GM18498 (cell line): Measurements from ENCODE around the gene WASF1.
"Not testable (repeated sequence)": the region's sequence is repeated elsewhere in the genome, so short reads cannot be mapped to it uniquely, and the experiment has no call there.

Source experiments
- ATAC-seq: cut with Tn5 transposase; IDR thresholded peaks from one replicate; pipeline ENCODE4 v1.9.1; 2021; ENCODE audit warnings: mild to moderate bottlenecking, moderate library complexity; ENCODE audit not compliant: unreplicated experiment

WASF1 gene

DNA sequence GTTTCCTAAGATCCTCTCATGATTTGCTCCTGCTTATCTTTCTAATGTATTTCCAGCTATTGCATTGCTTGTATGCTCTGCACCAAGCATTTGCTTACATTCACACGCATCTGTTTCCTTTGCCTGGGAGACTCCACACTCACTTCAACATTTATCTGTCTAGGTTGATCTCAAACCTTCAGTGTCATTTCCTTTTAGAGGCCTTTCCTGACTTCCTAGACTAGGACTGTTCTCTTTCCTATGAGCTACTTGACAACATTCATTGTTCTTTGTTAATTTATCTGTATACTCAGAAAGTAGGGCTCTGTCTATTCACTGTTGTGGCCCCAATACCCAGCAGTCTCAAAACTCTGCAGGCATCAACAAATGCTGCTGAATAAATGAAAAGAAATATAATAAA lies 84.4 kb downstream of the WASF1 start:
- ATAC-seq, result no peak

DNA sequence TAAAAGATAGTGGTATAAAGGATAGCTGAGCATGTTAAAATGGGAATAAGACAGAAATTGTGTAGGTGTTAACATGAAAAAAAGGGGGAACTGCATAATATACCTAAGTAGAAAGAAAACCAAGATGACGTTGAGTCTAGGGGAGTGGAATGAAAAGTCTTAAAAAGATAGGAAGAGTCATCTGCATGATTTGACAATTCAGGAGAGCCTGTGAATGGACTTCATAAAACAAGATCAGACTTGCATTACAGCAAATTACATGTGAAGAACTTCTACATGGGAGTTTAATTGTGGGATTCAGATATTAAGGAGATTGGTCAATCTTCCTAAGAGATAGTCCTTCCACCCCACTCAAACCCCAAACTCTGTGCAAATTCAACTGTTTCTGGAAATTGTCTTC lies 85.5 kb downstream of the WASF1 start:
- ATAC-seq, result no peak

DNA sequence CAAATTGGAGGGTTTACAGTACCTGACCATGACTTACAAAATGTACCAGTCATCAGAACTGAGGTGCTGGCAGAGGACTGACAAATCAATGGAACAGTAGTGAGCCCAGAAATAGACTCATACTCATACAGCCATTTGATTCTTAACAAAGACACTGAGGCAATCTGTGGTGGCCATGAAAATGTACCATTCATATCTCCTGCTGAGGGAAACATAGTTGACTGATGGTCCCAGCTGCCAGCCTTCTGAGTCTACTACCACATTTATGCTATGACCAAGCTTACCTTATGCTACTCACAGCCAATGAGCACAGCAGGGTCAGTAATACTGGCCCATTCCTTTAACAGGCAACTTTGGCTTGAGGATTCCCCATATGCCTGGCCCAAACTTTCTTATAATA lies 88.6 kb downstream of the WASF1 start:
- ATAC-seq, result no peak

DNA sequence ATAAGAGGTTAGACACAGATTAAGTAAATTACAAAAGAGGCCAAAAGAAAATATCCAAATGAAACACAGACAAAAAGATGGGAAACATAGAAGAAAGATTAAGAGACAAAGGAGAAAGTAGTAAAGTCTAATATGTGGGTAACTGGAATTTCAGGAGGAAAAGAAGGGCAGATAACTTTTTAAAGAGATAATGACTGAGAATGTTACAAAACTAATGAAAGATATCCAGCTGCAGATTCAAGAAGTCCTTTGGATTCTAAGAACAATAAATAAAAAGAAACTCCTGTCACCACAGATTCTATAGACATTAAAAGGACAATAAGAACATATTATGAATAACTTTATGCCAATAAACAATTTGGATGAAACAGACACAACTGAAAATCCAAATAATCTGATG lies 90.1 kb downstream of the WASF1 start:
- ATAC-seq, result no peak

DNA sequence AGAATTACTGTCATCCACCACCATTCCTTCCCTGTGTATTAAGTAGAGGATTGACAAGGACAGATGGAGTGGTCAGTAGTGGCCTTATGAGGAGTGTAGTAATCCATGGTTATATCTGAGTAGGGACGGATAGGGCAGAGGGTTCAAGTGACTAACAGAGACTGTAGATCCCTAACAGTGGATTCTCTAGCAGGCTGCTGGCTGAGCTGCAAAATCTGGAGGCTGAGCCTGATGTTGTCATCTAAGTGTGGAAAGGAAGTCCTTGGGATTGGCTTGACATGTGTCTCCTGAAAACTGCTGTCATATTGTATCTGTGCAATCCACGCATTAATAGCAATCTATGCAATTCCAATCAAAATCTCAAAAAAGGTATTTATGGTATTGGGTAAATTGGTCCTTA lies 94.2 kb downstream of the WASF1 start:
- ATAC-seq, result no peak

DNA sequence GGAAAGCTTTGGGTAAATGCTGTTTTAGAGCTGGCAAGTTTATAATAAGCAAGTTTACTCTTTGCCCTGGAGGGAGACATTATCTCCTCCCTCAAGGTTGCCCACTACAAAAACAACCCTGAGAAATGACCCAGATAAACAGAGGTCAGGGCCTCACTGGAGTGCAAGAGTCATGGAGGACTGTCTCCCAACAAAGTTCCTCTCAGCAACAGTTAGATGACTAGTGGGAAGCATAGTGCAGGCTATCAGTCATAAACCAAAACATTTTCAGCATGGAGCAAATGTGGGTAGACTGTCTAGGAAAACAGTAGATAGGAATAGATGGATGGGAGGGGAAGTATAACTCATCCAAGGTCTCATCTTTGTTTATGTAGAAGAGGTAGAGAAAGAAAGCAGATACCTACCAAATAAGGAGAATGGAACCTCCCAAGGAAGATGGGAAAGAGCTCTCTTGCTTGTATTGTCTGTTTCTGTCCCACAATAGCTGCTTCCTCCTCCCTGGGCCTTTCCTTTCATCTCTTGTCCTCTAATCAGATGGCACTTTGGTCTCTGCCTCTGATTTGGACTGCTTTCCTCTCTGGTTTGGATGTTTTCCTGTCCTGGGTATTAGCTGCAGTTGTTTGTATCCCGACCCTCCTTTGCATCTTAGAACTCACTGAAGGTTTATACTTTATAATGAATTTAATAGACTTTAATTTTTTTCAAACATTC lies 95.4 kb downstream of the WASF1 start:
- ATAC-seq, result no peak

DNA sequence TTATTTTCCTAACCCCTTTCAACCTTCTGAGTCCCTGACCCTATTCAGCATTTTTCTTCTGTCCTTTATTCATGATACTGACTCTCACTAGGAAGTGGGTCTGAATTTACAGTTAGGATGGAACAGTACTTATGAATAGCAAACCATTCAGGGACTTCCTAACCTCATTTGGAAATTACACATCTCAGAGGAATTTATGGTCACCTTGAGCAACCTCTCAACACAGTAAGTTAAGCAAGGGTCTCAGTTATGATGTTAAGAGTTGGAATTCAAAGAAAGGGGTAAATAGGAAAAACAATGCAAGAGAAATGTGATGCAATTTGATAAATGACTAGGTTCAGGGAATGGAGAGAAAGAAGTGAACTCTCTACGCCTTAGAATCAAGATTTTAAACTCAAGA lies 104.1 kb downstream of the WASF1 start:
- ATAC-seq, result no peak

DNA sequence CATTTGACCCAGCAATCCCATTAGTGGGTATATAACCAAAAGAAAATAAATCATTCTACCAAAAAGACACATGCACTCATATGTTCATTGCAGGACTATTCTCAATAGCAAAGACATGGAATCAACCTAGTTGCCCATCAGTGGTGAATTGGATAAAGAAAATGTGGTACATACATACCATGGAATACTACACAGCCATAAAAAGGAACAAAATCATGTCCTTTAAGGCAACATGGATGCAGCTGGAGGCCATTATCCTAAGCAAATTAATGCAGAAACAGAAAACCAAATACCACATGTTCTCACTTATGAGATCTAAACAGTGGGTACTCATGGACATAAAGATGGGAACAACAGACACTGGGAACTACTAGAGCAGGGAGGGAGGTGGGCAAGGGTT lies 106.0 kb downstream of the WASF1 start:
- not testable (repeated sequence) for ATAC-seq

DNA sequence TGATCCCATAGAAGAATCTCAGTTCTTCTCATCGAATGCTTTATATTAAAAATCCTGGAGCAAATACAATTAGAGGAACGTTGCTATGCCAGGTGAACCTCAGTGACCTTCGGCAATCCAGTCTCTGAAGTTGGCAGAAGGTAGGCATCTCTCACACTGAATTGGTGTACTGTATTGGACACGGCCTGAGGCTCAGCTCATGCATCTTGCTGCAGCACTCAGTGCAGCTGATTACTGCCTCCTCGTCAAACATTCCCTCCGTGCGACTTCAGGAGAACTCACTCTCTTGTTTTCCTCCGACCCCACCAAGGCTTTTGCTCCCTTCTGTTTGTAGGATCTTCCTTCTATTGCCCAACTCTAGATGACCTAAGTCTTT lies 110.9 kb downstream of the WASF1 start:
- ATAC-seq, result no peak

DNA sequence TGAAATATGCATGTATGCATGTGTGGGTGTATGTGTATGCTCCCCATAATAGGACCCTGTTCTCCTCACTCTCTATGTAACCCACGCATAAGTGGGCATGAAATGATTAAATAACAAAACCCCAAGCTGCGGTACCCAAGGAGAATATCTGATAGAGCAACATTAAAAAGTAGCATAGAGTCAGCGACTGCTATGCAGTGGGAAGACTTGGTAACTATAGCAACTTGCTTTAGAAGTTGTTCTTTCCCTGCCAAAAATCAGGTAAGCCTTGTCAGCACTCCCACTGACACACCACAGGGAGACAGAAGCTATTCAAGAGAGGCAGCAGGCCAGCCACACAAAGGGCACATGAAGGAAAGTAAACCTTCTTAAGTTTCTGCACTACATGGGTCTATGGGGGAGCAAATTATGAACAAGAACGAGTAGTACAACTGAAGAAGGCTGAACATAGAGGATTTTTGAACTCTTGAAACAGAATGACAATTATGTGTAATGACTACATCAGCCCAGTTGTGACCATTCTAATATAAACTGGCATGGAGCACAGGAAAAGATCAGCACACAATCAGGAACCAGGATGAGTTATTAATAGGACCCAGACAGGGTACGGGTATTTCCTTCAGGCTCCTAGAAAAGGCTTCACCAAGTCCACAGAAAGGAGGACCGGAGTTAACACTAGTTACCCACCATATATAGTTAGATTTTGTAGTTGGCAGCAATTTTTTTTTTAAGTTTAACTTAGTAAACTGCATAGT lies 111.5 kb downstream of the WASF1 start:
- ATAC-seq, result no peak

DNA sequence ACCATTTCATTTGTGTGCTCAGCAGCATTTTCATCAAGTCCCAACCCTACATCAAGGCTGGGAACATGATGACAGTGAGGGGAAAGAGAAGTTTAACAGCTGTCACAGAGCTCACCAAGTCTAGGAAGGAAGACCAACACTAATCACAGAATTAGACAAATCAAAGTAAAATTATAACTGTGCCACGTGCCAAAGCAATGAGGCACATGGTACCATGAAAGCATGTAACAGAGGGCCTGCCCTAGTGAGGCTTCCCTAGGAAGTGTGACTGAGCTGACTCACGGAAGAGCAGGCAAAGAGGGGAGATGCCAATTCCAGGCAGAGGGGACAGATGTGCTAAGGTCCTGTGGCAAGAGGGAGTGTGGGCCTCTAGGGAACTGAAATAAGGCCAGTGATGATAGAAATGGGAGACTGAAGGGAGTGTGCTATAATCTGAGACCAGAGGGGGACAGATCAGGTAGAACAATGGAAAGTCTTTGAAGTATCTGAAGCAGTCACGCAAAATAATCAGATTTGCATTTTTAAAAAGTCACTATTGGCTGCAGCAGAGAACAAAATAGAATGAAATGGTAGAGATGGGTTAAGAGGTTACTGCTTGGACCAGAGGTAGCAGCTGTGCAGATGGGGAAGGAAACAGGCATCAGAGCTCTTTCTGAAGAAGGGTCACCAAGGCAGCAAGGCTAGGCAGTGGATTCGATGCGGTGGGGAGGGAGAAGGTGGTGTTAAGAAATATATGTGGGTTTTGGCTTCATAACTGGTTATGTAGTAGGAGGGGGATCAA lies 114.5 kb downstream of the WASF1 start:
- ATAC-seq, result no peak

DNA sequence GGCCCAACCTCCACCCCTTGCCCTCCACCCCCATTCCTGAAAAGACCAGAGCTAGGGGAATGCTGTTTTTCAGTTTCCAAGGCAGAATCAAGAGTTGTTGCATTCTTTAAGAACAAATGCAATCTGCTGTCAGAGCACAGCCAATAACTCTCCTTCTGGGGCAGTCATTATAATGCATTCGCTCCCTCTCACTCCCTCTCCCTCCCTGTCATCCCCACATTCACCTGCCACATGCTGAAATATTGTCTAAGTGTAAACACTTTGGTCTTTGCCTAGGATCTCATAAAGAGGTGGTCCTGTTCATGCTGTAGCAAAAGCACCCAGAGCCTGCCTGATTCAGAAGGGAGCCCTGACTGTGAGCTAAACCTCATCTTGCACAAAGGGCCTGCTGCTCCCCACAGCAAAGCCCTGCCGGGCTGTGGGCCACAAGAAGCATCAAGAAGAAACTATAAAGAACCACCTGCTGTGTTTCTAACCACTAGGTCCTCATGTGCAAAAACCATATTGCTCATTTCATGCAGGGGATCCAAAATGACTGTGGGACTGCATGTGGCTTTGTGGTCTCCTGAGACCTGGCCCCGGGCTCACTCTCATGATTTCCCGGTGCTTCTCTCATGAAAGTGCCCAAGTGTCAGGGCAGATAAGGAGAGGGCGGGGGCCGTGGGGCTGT lies 115.7 kb downstream of the WASF1 start:
- peak; percentile 66 for ATAC-seq

DNA sequence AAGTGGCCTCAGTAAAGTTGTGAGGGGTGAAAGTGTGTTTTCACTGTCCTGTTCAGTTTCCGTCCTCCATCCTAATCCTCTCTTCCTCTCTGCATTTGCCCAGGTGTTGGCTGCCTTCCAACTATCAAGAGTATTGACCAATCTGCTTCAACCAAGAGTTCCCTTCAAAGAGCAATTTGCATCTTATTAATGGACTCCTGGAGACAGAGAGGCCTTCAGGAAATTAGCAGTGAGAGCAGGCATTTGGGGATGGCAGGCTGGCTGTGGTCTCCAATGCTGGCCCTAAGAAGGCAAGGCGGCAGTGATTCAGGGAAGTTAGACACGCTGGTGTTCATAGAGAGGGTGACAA lies 124.1 kb downstream of the WASF1 start:
- ATAC-seq, result no peak

DNA sequence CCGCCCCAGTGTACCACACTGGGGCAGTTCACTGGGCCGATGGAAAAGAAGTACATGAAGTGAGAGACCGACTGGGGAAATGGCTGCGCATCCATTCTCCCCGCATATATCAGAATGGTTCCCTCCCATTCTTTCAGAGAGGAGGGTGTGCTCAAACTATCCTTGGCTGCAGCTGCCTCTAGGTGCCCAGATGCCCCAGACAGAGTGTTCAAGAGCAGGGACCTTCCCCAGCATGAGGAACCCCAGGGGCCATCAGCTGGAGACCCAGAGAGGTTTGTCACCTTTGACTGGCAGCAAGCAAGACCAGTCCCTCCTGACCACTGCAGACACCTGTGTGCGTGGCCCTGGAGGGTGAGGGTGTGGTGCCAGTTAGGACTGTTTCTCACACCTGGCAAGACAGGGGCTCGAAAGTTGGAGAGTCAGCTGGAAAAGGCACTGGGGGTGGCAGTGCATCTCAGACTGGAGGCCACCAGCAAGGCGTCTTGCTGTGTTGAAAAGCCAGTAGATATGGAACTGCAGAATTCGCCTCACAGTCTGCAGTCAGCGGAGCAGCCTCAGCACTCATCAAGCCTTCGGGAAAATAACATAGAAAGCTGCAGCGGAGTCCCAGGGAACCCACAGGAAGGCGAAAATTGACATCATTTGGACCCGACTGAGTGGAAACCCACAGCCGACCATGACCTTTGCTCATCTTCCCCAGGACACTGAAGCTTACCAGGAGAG lies 124.6 kb downstream of the WASF1 start:
- ATAC-seq, result no peak

DNA sequence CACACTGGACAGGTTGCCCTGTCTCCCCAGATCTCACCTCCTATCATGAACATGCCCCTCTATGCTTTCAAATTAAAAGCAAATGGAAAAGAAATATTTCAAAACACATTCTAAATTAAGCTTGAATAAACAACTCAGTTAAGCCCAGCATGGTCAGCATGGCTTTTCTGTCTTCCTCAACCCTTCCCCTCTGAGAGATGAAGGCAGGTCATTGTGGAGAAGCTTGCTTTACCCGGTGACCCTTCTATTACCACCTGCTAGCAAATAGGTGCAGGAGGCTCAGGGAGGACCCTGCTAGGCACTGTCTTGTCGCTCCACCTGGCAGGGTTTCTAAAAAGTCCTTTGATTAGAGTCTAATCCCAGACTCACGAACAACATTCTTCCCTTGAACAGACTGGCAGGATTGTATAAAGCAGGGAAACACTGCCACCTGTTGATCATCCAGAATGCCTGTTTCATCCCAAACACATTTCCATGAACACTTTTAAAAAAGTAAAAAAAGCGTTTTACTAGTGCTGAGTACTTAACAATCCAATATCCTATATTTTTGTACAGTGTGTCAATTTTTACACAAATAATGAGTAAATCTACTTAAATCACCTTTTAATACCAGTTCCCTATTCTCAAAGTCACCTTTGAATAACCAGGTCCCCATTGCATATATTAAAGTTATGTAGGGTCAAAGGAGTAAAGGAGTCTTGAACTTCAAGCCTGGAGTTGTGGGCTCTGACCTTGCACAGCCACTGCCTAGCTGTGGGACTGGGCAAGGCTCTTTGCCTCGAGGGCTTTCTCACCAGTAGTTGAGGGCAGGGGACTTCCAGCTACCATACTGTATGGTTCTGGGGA lies 125.9 kb downstream of the WASF1 start:
- ATAC-seq, result no peak

DNA sequence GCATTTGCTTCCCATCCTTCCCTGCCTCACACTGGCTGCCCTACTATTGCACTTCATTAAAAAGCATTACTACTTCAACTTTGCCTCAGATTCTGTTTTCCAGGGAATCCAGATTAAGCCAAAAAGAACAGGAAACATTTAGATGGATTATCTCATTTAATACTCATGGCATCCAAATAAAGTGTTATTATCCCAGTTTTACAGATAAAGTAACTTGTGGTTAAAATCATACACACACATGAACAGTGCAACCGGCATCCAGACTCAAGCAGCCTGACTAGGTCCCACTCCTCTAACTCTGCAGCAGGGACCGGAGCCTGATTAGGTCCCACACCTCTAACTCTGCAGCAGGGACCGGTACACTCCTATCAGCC lies 129.0 kb downstream of the WASF1 start:
- ATAC-seq, result no peak
